Measurements from ENCODE around the gene CHTF18. TPM values are rescaled to one million over a fixed set of nuclear protein-coding genes. Genes with fewer than 3 reads are reported as not detected.
A peak's percentile ranks its signal among the peaks of the same experiment; 100 is the strongest.

CHTF18 gene
- total and polyA plus RNA-seq, 2 experiments from 2014 or later, result 61.3 to 129 TPM

DNA sequence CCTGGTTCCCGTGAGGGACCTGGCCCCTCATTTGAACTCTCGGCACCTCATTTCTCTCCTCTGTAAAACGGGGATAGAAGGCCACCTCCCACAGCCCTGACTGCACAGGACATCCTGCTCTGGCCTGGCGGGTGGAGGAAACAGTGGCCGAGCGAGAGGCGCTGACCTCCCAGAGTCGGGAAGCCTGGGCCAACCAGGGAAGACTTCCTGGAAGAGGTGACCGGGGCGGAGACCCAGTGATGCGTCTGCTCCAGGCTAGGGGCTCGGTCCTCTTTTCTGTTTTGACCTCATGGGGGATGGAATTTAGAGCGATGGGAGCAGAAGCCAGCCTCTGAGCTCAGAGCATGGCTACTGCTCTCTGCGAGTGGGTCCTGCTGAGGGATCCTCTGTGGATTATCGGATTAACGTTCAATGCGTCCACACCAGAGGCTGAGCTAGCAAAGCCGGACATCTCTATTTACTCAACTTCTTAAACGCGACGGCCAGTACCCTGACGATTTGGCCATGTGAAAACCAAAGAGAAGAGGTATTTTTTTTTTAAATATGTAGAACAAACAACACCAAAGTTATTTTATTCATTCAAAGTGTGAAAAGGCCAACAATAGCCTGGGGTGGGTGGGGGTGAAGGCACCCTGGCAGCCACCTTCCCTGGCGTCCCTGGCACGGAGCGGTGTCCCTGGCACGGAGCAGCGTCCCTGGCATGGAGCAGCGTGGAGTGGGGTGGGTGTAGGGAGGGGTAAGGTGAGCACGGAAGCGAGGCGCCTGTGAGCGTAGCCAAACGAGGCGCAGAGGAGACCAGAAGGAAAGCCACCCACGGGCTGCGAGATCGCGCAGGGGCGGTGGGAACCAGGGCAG, 37.0 kb upstream of the CHTF18 start:
- Mint-ChIP-seq H3K36me3 (ENCODE audit: low read depth) (no peaks in the 10 kb centered on the region), H3K4me1 (peaks cover 21% of the 10 kb centered on the region), H3K9me3 (no peaks in the 10 kb centered on the region; the same call in 2 of the 3 replicates), H3K27me3 (ENCODE audit: insufficient read depth, low read depth, poor library complexity) (peaks cover 19% of the 10 kb centered on the region), H3K27ac (no peak overlapping the region), H3K4me3 (no peak overlapping the region; the same call in 2 of the 3 replicates)
- Histone ChIP-seq H3K9me2 (ENCODE audit: insufficient read depth) (no peaks in the 10 kb centered on the region), H3K27me3 (ENCODE audit: insufficient read depth) (no peaks in the 10 kb centered on the region), H3F3A (replicated peaks; ENCODE audit: low read depth) (0 out of 2 replicates have a peak, but pooled peaks cover 5% of the 10 kb centered on the region), H3K36me3 (ENCODE audit: insufficient read depth) (no peaks in the 10 kb centered on the region), H3K79me2 (replicated peaks; ENCODE audit: insufficient read depth) (no peaks in the 10 kb centered on the region), H2AFZ (peak overlapping the region; percentile 89; the same call in 1 of the 2 replicates), H4K20me1 (replicated peaks; ENCODE audit: insufficient read depth) (no peaks in the 10 kb centered on the region), H3K4me2 (no peak overlapping the region), H3K4me1 (ENCODE audit: insufficient read depth) (peaks cover 5% of the 10 kb centered on the region), H3K4me3 (no peak overlapping the region), H3K27ac (ENCODE audit: low read depth) (no peak overlapping the region)
- TF ChIP-seq JUNB (IDR thresholded peaks at IDR 0.05; ENCODE audit: unreplicated experiment), result no peak
- TF ChIP-seq, protein P1, sequence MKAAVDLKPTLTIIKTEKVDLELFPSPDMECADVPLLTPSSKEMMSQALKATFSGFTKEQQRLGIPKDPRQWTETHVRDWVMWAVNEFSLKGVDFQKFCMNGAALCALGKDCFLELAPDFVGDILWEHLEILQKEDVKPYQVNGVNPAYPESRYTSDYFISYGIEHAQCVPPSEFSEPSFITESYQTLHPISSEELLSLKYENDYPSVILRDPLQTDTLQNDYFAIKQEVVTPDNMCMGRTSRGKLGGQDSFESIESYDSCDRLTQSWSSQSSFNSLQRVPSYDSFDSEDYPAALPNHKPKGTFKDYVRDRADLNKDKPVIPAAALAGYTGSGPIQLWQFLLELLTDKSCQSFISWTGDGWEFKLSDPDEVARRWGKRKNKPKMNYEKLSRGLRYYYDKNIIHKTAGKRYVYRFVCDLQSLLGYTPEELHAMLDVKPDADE (IDR thresholded peaks at IDR 0.05), result no peak
- no peak for TF ChIP-seq ZNF331 (CRISPR knock-in tag; IDR thresholded peaks at IDR 0.05; ENCODE audit: low read depth)
- TF ChIP-seq NANOG (IDR thresholded peaks at IDR 0.05; ENCODE audit: borderline replicate concordance), result no peak
- TF ChIP-seq, protein P2, sequence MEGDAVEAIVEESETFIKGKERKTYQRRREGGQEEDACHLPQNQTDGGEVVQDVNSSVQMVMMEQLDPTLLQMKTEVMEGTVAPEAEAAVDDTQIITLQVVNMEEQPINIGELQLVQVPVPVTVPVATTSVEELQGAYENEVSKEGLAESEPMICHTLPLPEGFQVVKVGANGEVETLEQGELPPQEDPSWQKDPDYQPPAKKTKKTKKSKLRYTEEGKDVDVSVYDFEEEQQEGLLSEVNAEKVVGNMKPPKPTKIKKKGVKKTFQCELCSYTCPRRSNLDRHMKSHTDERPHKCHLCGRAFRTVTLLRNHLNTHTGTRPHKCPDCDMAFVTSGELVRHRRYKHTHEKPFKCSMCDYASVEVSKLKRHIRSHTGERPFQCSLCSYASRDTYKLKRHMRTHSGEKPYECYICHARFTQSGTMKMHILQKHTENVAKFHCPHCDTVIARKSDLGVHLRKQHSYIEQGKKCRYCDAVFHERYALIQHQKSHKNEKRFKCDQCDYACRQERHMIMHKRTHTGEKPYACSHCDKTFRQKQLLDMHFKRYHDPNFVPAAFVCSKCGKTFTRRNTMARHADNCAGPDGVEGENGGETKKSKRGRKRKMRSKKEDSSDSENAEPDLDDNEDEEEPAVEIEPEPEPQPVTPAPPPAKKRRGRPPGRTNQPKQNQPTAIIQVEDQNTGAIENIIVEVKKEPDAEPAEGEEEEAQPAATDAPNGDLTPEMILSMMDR (conservative IDR thresholded peaks at IDR 0.05; ENCODE audit: low read depth in 2 of 2), result no peak
- no peak for TF ChIP-seq EZH2 (IDR thresholded peaks at IDR 0.05; ENCODE audit: low read depth, unreplicated experiment)
- no peak for TF ChIP-seq REST (IDR thresholded peaks at IDR 0.05; ENCODE audit: unreplicated experiment)
- DNase-seq (ENCODE audit: low spot score) (peak; percentile 43), ATAC-seq (peak; percentile 58)
